GM12891 (cell line): ENCODE data around the gene ISYNA1.
"Not testable (repeated sequence)": the region's sequence is repeated elsewhere in the genome, so short reads cannot be mapped to it uniquely, and the experiment has no call there.

Experiments
- DNase-seq: peaks from one replicate; pipeline ENCODE4 v3.0.0; 2011; ENCODE audit warnings: low spot score; ENCODE audit not compliant: insufficient read length
- FAIRE-seq: peaks from 2 replicates; lab custom pipeline; 2011; peaks lifted over from hg19 to GRCh38; lab: Jason Lieb, UNC
- PAX5 ChIP-seq: IDR thresholded peaks from 2 replicates; pipeline ENCODE4 v1.6.1; 2011; ENCODE audit warnings: low read length, moderate library complexity, mild to moderate bottlenecking; ENCODE audit not compliant: insufficient read depth, severe bottlenecking
- POLR2A ChIP-seq: IDR thresholded peaks from 2 replicates; pipeline ENCODE4 v1.6.1; 2011; ENCODE audit warnings: low read depth, low read length, control low read depth
- POLR2AphosphoS5 ChIP-seq: IDR thresholded peaks from 2 replicates; pipeline ENCODE4 v1.6.1; 2011; ENCODE audit warnings: low read depth, low read length, control low read depth
- POU2F2 ChIP-seq: IDR thresholded peaks from 2 replicates; pipeline ENCODE4 v1.6.1; 2011; ENCODE audit warnings: low read depth, mild to moderate bottlenecking, control low read depth, low read length, moderate library complexity
- SPI1 ChIP-seq: IDR thresholded peaks from 2 replicates; pipeline ENCODE4 v1.6.1; 2011; ENCODE audit warnings: low read depth, low read length, control low read depth
- TAF1 ChIP-seq: IDR thresholded peaks from 2 replicates; pipeline ENCODE4 v1.6.1; 2011; ENCODE audit warnings: low read depth, low read length, control low read depth

ISYNA1 gene

GRCh38 chr19:18414504-18415177, 23.3 kb downstream of the ISYNA1 start:
- TF ChIP-seq TAF1: no peak
- no peak for TF ChIP-seq PAX5
- TF ChIP-seq SPI1: no peak
- TF ChIP-seq POLR2A: no peak
- TF ChIP-seq POU2F2: no peak
- TF ChIP-seq POLR2AphosphoS5: no peak
- DNase-seq: no peak
- FAIRE-seq: peak; percentile 87

DNA sequence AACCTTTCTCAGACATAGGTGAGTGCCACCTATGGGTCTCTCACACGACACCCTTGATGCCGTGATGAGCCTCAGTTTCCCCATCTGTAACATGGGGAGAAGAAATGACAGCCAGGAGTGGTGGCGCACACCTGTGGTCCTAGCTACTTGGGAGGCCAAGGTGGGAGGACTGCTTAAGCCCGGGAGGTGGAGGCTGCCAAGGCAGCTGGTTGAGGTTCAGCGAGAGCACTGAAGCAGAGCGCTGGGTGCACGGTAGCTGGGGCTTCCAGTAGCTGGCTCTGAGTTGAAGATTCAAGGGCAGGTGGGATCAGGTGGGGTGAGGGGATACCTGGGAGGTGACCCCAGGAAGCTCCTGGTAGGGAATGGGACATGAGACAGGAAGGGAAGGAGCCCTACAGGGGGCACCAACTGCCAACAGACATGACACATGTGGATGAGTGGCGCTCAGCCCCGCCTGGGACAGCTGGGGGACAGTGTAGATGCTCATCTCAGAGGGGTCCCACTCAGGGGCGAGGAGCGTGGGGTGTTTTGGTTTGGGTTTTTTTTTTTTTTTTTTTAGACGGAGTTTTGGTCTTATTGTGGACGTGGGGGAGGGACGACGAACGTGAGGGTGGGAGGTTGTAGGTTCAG, 25.2 kb downstream of the ISYNA1 start:
- FAIRE-seq (no peak), DNase-seq (no peak)

GRCh38 chr19:18408053-18408476, 29.9 kb downstream of the ISYNA1 start:
- DNase-seq: no peak
- FAIRE-seq: peak; percentile 95
- no peak for TF ChIP-seq POLR2A
- 0 out of 2 replicates have a peak, but pooled peaks have one; percentile 23 for TF ChIP-seq POLR2AphosphoS5
- TF ChIP-seq SPI1: no peak
- TF ChIP-seq PAX5: peak; percentile 88
- no peak for TF ChIP-seq POU2F2
- TF ChIP-seq TAF1: no peak

More for the DNA sequence above, 25.2 kb downstream of the ISYNA1 start:
- no peak for TF ChIP-seq TAF1

GRCh38 chr19:18406749-18407148, 31.2 kb downstream of the ISYNA1 start:
- FAIRE-seq (no peak), DNase-seq (no peak)
- TF ChIP-seq PAX5 (no peak), POU2F2 (no peak), POLR2AphosphoS5 (no peak), SPI1 (no peak), TAF1 (no peak), POLR2A (no peak)

DNA sequence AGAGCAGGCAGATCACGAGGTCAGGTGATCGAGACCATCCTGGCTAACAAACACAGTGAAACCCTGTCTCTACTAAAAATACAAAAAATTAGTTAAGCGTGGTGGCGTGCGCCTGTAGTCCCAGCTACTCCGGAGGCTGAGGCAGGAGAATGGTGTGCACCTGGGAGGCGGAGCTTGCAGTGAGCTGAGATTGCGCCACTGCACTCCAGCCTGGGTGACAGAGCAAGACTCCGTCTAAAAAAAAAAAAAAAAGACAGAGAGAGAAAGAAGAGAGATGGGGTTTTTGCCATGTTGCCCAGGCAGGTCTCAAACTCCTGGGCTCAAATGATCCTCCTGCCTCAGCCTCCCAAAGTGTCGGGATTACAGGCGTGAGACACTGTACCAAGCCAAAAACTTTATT, 32.2 kb downstream of the ISYNA1 start:
- not testable (repeated sequence) for DNase-seq, FAIRE-seq

- TF ChIP-seq SPI1: peak; percentile 34; the same call in 1 of the 2 replicates
- DNase-seq: not testable (repeated sequence)
- FAIRE-seq: peak; percentile 38
These were observed 35.3 kb downstream of the ISYNA1 start for GRCh38 chr19:18402455-18403248.

DNA sequence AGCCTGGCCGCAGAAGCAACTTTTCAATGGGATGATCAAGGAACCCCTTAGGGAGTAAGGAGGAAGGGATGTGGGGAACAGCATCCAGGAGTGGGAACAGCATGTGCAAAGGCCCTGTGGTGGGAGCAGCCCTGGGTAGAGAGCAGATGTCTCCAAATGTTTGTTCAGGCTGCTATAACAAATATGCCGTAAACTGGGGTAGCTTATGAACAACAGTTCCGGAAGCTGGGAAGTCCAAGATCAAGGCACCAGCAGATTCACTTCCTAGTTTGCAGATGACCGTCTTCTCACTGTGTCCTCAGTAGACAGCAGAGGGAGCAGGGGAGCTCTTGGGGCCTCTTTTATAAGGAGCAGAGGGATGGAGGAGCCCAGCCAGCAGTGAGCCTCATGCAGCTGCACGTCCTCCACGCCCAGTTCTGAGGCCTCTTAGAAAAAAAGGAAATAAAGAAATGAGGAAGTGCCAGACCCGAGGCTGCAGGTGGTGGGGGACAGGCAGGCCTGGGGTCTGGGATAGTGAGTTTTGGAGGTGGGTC, 36.3 kb downstream of the ISYNA1 start:
- DNase-seq: no peak
- peak; percentile 86 for FAIRE-seq

GRCh38 chr19:18399008-18399407, 38.9 kb downstream of the ISYNA1 start:
- FAIRE-seq (no peak), DNase-seq (no peak)
- no peak for TF ChIP-seq POLR2AphosphoS5
- no peak for TF ChIP-seq POU2F2
- TF ChIP-seq PAX5: no peak
- no peak for TF ChIP-seq POLR2A
- no peak for TF ChIP-seq TAF1
- TF ChIP-seq SPI1: no peak

More for the DNA sequence above, 36.3 kb downstream of the ISYNA1 start:
- TF ChIP-seq POU2F2 (peak; percentile 17; the same call in 1 of the 2 replicates), POLR2A (peak; percentile 51; the same call in 1 of the 2 replicates), SPI1 (peak; percentile 96), PAX5 (no peak), TAF1 (peak; percentile 42; the same call in 1 of the 2 replicates), POLR2AphosphoS5 (no peak)

DNA sequence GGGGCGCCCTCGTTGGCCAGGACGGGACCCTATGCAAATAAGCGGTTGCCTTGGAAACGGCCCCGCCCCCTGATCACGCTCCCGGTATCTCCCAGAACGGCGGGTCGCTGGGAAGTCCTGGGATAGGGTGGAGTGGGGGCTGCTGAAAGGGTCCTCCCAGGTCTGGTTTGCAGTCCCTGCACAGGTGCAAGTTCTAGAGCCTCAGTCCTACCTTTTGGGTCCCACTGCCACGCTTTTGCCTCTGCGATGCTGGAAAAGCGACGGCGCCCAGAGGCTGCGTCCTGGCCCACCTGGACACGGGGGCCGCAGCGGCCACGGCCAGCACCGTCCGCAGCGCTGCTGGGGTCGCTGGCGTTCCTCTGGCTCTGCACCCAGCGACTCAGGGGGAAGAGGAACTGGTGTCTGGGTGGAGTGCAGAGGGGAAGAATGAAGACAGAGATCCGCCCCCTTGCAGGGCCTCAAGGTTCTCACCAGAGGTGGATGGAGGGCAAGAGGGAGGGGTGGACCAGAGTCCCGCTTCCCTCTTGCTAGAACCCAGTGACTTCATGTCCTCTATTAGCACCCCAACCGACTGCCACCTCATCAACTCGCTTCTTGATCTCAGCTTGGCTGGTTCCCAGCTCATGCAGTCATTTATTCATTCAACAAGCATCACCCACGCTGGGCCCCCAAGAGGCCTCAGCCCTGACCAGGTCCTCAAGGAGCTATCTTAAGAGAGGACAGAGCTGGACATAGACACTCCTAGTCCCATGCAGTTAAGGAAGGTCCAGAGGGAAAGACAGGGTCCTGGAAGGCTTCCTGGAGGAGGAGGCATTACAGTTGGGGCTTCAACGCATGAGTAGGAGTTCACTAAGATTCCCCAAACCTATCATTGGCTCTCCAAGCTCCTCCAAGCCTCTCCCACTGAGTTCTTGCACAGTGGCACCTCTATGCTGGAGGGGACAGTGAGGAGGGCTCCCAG, 40.4 kb downstream of the ISYNA1 start, which contains the start of gene LRRC25:
Gene LRRC25, minus strand, starts transcription at position 381 of the 961 bp plus-strand sequence. CDS start 659 bp downstream, outside the sequence.
- DNase-seq: no peak
- TF ChIP-seq POU2F2: peak; percentile 94
- peak; percentile 84 for TF ChIP-seq SPI1
- 0 out of 2 replicates have a peak, but pooled peaks have one; percentile 36 for TF ChIP-seq POLR2AphosphoS5
- TF ChIP-seq TAF1: no peak
- no peak for TF ChIP-seq POLR2A
- FAIRE-seq: peak; percentile 90
